H1 (cell line): ENCODE results near the gene MSANTD4. TPM values are rescaled to one million over a fixed set of nuclear protein-coding genes. Genes with fewer than 3 reads are reported as not detected.

ENCODE experiments used
- ASH2L ChIP-seq: fragments of 200-600, 300-600 bp; sonication (generic); IDR thresholded peaks from one replicate; pipeline ENCODE4 v1.7.1; 2017; ENCODE audit warnings: low read length
- CTCF ChIP-seq, 3 experiments: IDR thresholded peaks; 1 replicate in 2 of 3; 2 replicates in 1 of 3; pipeline versions ENCODE4 v1.5.1 to v1.6.1; 2011; ENCODE audit warnings: low read length in 3 of 3, mild to moderate bottlenecking in 3 of 3, inconsistent platforms in 2 of 3, low read depth in 1 of 3, moderate library complexity in 1 of 3; ENCODE audit not compliant: insufficient read depth in 1 of 3; ENCODE audit errors: control extremely low read depth in 1 of 3
- GTF2F1 ChIP-seq: IDR thresholded peaks from 2 replicates; pipeline ENCODE4 v1.6.1; 2012; ENCODE audit warnings: low read depth, low read length, improper control_type of control experiment, borderline replicate concordance
- SIRT6 ChIP-seq: IDR thresholded peaks from one replicate; pipeline ENCODE4 v1.7.1; 2012; ENCODE audit warnings: low read length, inconsistent platforms
- polyA plus RNA-seq, 7 experiments: library from polyadenylated mRNA; depleted of rRNA in 3 of 7; stranded (reverse) in 5 of 7; unstranded in 2 of 7; fragments of >200 nt in 5 of 7; fragments of 200-250 nt in 2 of 7; gene quantifications; 1 replicate in 5 of 7; 2 replicates in 1 of 7; 4 replicates in 1 of 7; pipeline versions ENCODE4 v1.2.1 to v1.2.3, GENCODE V29; 2011 to 2013; ENCODE audit warnings: missing spikeins in 2 of 7, mixed read lengths in 2 of 7
- total RNA-seq: library from RNA; stranded (reverse); fragmentation: NEBNext Ultra II Directional; extraction: Animal tissue kit (Norgen Biotek cat#: 25700); gene quantifications from 2 replicates; pipeline ENCODE4 v1.2.1, GENCODE V29; 2021

The MSANTD4 gene
- total and polyA plus RNA-seq, 2 of the 8 experiments (the other 6 are each of a cell fraction or from before 2014, with no cell fraction given) = 5.1 to 21.9 TPM

GRCh38 chr11:106070606-106071005, 48.6 kb upstream of the MSANTD4 start (continued):
- TF ChIP-seq CTCF (IDR thresholded peaks at IDR 0.05; ENCODE audit: control extremely low read depth in 1 of 3, insufficient read depth in 1 of 3, low read depth in 1 of 3, low read length in 3 of 3) (no peak), SIRT6 (no peak), ASH2L (no peak), GTF2F1 (no peak)
